ENCODE data around the gene PTAFR.

DNA sequence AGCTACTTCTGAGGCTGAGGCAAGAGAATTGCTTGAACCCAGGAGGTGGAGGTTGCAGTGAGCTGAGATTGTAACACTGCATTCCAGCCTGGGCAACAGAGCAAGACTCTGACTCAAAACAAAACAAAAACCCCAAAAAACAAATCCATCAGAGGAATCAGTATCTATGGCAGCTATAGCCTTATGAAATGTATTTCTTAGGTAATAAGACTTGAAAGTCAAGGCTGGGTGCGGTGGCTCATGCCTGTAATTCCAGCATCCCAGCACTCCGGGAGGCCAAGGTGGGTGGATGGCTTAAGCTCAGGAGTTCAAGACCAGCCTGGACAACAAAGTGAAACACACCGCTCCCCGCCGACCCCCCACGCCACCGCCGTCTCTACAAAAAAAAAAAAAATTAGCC lies 56.9 kb downstream of the PTAFR start:
- TF ChIP-seq, protein P1, sequence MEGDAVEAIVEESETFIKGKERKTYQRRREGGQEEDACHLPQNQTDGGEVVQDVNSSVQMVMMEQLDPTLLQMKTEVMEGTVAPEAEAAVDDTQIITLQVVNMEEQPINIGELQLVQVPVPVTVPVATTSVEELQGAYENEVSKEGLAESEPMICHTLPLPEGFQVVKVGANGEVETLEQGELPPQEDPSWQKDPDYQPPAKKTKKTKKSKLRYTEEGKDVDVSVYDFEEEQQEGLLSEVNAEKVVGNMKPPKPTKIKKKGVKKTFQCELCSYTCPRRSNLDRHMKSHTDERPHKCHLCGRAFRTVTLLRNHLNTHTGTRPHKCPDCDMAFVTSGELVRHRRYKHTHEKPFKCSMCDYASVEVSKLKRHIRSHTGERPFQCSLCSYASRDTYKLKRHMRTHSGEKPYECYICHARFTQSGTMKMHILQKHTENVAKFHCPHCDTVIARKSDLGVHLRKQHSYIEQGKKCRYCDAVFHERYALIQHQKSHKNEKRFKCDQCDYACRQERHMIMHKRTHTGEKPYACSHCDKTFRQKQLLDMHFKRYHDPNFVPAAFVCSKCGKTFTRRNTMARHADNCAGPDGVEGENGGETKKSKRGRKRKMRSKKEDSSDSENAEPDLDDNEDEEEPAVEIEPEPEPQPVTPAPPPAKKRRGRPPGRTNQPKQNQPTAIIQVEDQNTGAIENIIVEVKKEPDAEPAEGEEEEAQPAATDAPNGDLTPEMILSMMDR (conservative IDR thresholded peaks at IDR 0.05; ENCODE audit: low read depth, low read length): no peak
- no peak for TF ChIP-seq EZH2 (IDR thresholded peaks at IDR 0.05; ENCODE audit: borderline replicate concordance, low read depth, low read length, poor library complexity, severe bottlenecking)
